H9 (cell line): Measurements from ENCODE around the gene COMT. TPM values are rescaled to one million over a fixed set of nuclear protein-coding genes. Genes with fewer than 3 reads are reported as not detected.
A peak's percentile ranks its signal among the peaks of the same experiment; 100 is the strongest.

Experiments
- DNase-seq: peaks from one replicate; pipeline ENCODE4 v3.0.0-alpha.2; 2017
- H2AFZ ChIP-seq: one replicate; pipeline ENCODE4 v1.6.1; 2013; ENCODE audit warnings: mild to moderate bottlenecking, low read length, control low read depth, moderate library complexity
- H2AK5ac ChIP-seq: 2 replicates; pipeline ENCODE4 v1.6.1; 2013; ENCODE audit warnings: low read length, control low read depth, mixed read lengths; ENCODE audit not compliant: insufficient read length
- H2BK120ac ChIP-seq: one replicate; pipeline ENCODE4 v1.6.1; 2013; ENCODE audit warnings: low read depth, mild to moderate bottlenecking, low read length, control low read depth, inconsistent platforms; ENCODE audit not compliant: poor library complexity, severe bottlenecking
- H2BK12ac ChIP-seq: 2 replicates; pipeline ENCODE4 v1.6.1; 2013; ENCODE audit warnings: low read length, control low read depth, mixed read lengths, low read depth; ENCODE audit not compliant: insufficient read length
- H2BK15ac ChIP-seq: 2 replicates; pipeline ENCODE4 v1.6.1; 2013; ENCODE audit warnings: low read depth, low read length, control low read depth
- H2BK20ac ChIP-seq: one replicate; pipeline ENCODE4 v1.6.1; 2013; ENCODE audit warnings: low read depth, mild to moderate bottlenecking, low read length, control low read depth, inconsistent platforms; ENCODE audit not compliant: poor library complexity, severe bottlenecking
- H2BK5ac ChIP-seq: 2 replicates; pipeline ENCODE4 v1.6.1; 2013; ENCODE audit warnings: low read length, control low read depth, mixed read lengths; ENCODE audit not compliant: insufficient read length
- H3K14ac ChIP-seq: 2 replicates; pipeline ENCODE4 v1.6.1; 2013; ENCODE audit warnings: low read length, control low read depth; ENCODE audit not compliant: insufficient read depth
- H3K18ac ChIP-seq: 2 replicates; pipeline ENCODE4 v1.6.1; 2013; ENCODE audit warnings: low read depth, mild to moderate bottlenecking, mixed read lengths, low read length, control low read depth; ENCODE audit not compliant: insufficient read length
- H3K23ac ChIP-seq: 2 replicates; pipeline ENCODE4 v1.6.1; 2013; ENCODE audit warnings: low read length, control low read depth, mixed read lengths, low read depth; ENCODE audit not compliant: insufficient read length
- H3K23me2 ChIP-seq: 2 replicates; pipeline ENCODE4 v1.6.1; 2013; ENCODE audit warnings: low read depth, mild to moderate bottlenecking, mixed read lengths, low read length, control low read depth; ENCODE audit not compliant: insufficient read length, poor library complexity, severe bottlenecking
- H3K27ac ChIP-seq: 2 replicates; pipeline ENCODE4 v1.5.1; 2013; ENCODE audit warnings: low read length, control low read depth, mixed read lengths, low read depth; ENCODE audit not compliant: insufficient read length
- H3K27me3 ChIP-seq: 2 replicates; pipeline ENCODE4 v1.6.1; 2013; ENCODE audit warnings: low read length, control low read depth, inconsistent platforms; ENCODE audit not compliant: insufficient read depth
- H3K4ac ChIP-seq: 2 replicates; pipeline ENCODE4 v1.6.1; 2013; ENCODE audit warnings: low read depth, mild to moderate bottlenecking, control low read depth, inconsistent platforms, low read length, moderate library complexity
- H3K4me1 ChIP-seq: 2 replicates; pipeline ENCODE4 v1.6.1; 2013; ENCODE audit warnings: low read length, control low read depth, inconsistent platforms; ENCODE audit not compliant: insufficient read depth
- H3K4me2 ChIP-seq: 2 replicates; pipeline ENCODE4 v1.6.1; 2013; ENCODE audit warnings: low read length, control low read depth, mixed read lengths; ENCODE audit not compliant: insufficient read length, insufficient read depth
- H3K56ac ChIP-seq: 2 replicates; pipeline ENCODE4 v1.6.1; 2013; ENCODE audit warnings: low read depth, mild to moderate bottlenecking, mixed read lengths, low read length, control low read depth; ENCODE audit not compliant: insufficient read length
- H3K79me1 ChIP-seq: 2 replicates; pipeline ENCODE4 v1.6.1; 2013; ENCODE audit warnings: low read depth, mild to moderate bottlenecking, moderate library complexity, low read length, control low read depth, inconsistent platforms; ENCODE audit not compliant: insufficient read depth, poor library complexity, severe bottlenecking
- H3K79me2 ChIP-seq: 2 replicates; pipeline ENCODE4 v1.6.1; 2013; ENCODE audit warnings: low read length, control low read depth, inconsistent platforms; ENCODE audit not compliant: insufficient read depth
- H3K9ac ChIP-seq: 2 replicates; pipeline ENCODE4 v1.6.1; 2013; ENCODE audit warnings: low read length, control low read depth, mixed read lengths; ENCODE audit not compliant: insufficient read length; ENCODE audit errors: extremely low read depth
- H3K9me3 ChIP-seq: one replicate; pipeline ENCODE4 v1.6.1; 2013; ENCODE audit warnings: low read depth, low read length, inconsistent platforms; ENCODE audit not compliant: control insufficient read depth
- H3T11ph ChIP-seq: one replicate; pipeline ENCODE4 v1.6.1; 2013; ENCODE audit warnings: mild to moderate bottlenecking, low read length, control low read depth, inconsistent platforms
- H4K20me1 ChIP-seq: one replicate; pipeline ENCODE4 v1.6.1; 2013; ENCODE audit not compliant: control insufficient read depth, insufficient read length, insufficient read depth
- H4K5ac ChIP-seq: 2 replicates; pipeline ENCODE4 v1.6.1; 2013; ENCODE audit warnings: low read depth, mild to moderate bottlenecking, mixed read lengths, low read length, control low read depth; ENCODE audit not compliant: insufficient read length
- H4K8ac ChIP-seq: replicated peaks from 2 replicates; pipeline ENCODE4 v1.6.1; 2013; ENCODE audit warnings: low read length, control low read depth, mixed read lengths, low read depth; ENCODE audit not compliant: insufficient read length
- H4K91ac ChIP-seq: 2 replicates; pipeline ENCODE4 v1.6.1; 2013; ENCODE audit warnings: low read depth, mild to moderate bottlenecking, moderate library complexity, mixed read lengths, low read length, control low read depth; ENCODE audit not compliant: insufficient read length
- H3K27ac Mint-ChIP-seq, 3 experiments: 2 replicates in 2 of 3; 3 replicates in 1 of 3; pipeline ENCODE4 v1.8.0; 2020 to 2021; ENCODE audit warnings: mixed read lengths in 3 of 3, mild to moderate bottlenecking in 1 of 3, moderate library complexity in 1 of 3
- H3K27me3 Mint-ChIP-seq: 2 replicates; pipeline ENCODE4 v1.8.0; 2021; ENCODE audit warnings: low read depth, mild to moderate bottlenecking, moderate library complexity, mixed read lengths
- H3K36me3 Mint-ChIP-seq, 3 experiments: 2 replicates in 2 of 3; 3 replicates in 1 of 3; pipeline ENCODE4 v1.8.0; 2020 to 2021; ENCODE audit warnings: low read depth in 3 of 3, mixed read lengths in 3 of 3; ENCODE audit not compliant: insufficient read depth in 1 of 3
- H3K4me1 Mint-ChIP-seq, 2 experiments: 2 replicates each; pipeline ENCODE4 v1.8.0; 2020; ENCODE audit warnings: mixed read lengths in 2 of 2
- H3K4me3 Mint-ChIP-seq, 2 experiments: 2 replicates in 1 of 2; 3 replicates in 1 of 2; pipeline ENCODE4 v1.8.0; 2020 to 2021; ENCODE audit warnings: mild to moderate bottlenecking in 2 of 2, mixed read lengths in 2 of 2, moderate library complexity in 1 of 2
- H3K9me3 Mint-ChIP-seq, 2 experiments: 2 replicates in 1 of 2; 3 replicates in 1 of 2; pipeline ENCODE4 v1.8.0; 2020; ENCODE audit warnings: mild to moderate bottlenecking in 2 of 2, mixed read lengths in 2 of 2, moderate library complexity in 1 of 2
- CTCF ChIP-seq: fragments of 200-600 bp; sonication (generic); conservative IDR thresholded peaks from 3 replicates; pipeline ENCODE4 v1.8.0; 2021; ENCODE audit warnings: antibody characterized with exemption, mild to moderate bottlenecking
- WGBS: extraction: QIAGEN DNeasy Blood & Tissue Kit; methylation state at CpG from one replicate; pipeline ENCODE4 v1.1.7; 2013; ENCODE audit warnings: missing lambda C conversion rate, low lambda C conversion rate, mixed read lengths; ENCODE audit not compliant: insufficient read length; ENCODE audit errors: extremely low coverage; 5-methylcytosine and 5-hydroxymethylcytosine counted together
- total RNA-seq: library from RNA; stranded (reverse); gene quantifications from 2 replicates; pipeline ENCODE4 v1.2.1, GENCODE V29; 2021

Gene COMT
- total RNA-seq, 1 experiment from 2014 or later = 42.2 TPM

GRCh38 chr22:19892257-19892879 lies 49.2 kb upstream of the COMT start:
- DNase-seq = no peak
- Histone ChIP-seq H3T11ph (no peak overlapping the region), H3K27me3 (no peaks in the 10 kb centered on the region; the same call in 1 of the 2 replicates), H3K23me2 (no peaks in the 10 kb centered on the region), H2AFZ (no peak overlapping the region), H4K20me1 (no peaks in the 10 kb centered on the region), H4K5ac (no peak overlapping the region), H2BK5ac (no peak overlapping the region), H3K4ac (no peak overlapping the region), H3K79me2 (no peaks in the 10 kb centered on the region), H3K56ac (no peak overlapping the region), H3K4me1 (peaks cover 5% of the 10 kb centered on the region; the same call in 1 of the 2 replicates), H2AK5ac (no peak overlapping the region), H4K8ac (no peak overlapping the region), H3K18ac (peak overlapping the region; percentile 8), H4K91ac (no peak overlapping the region), H3K4me2 (no peak overlapping the region), H3K9me3 (no peaks in the 10 kb centered on the region), H2BK12ac (no peak overlapping the region), H3K27ac (no peak overlapping the region), H2BK20ac (no peak overlapping the region), H3K23ac (no peak overlapping the region), H3K9ac (no peak overlapping the region), H2BK120ac (no peak overlapping the region), H2BK15ac (no peak overlapping the region), H3K14ac (no peak overlapping the region; the same call in 1 of the 2 replicates), H3K79me1 (no peaks in the 10 kb centered on the region)
- Mint-ChIP-seq H3K4me3 (peak overlapping the region in 1 of 2 experiments; percentile 36; a peak in 2 of 5 replicates), H3K9me3 (no peaks in the 10 kb centered on the region), H3K4me1 (peaks cover 25 to 28% of the 10 kb centered on the region in 2 experiments), H3K36me3 (peaks cover under 1 to 7% (median 6%) of the 10 kb centered on the region in 3 experiments; a peak in 2 of 7 replicates), H3K27me3 (no peaks in the 10 kb centered on the region), H3K27ac (peak overlapping the region in 1 of 3 experiments; percentile 90; a peak in 2 of 7 replicates)
- TF ChIP-seq CTCF = no peak
- WGBS = no CpG with 5 or more reads among the region's 24 CpGs
